Measurements from ENCODE around the gene TARBP1. TPM values are rescaled to one million over a fixed set of nuclear protein-coding genes. Genes with fewer than 3 reads are reported as not detected.

Gene TARBP1
- total and polyA plus RNA-seq, 2 of the 13 experiments (the other 11 are each of a cell fraction or from before 2014, with no cell fraction given): 37.7 to 67.0 TPM

DNA sequence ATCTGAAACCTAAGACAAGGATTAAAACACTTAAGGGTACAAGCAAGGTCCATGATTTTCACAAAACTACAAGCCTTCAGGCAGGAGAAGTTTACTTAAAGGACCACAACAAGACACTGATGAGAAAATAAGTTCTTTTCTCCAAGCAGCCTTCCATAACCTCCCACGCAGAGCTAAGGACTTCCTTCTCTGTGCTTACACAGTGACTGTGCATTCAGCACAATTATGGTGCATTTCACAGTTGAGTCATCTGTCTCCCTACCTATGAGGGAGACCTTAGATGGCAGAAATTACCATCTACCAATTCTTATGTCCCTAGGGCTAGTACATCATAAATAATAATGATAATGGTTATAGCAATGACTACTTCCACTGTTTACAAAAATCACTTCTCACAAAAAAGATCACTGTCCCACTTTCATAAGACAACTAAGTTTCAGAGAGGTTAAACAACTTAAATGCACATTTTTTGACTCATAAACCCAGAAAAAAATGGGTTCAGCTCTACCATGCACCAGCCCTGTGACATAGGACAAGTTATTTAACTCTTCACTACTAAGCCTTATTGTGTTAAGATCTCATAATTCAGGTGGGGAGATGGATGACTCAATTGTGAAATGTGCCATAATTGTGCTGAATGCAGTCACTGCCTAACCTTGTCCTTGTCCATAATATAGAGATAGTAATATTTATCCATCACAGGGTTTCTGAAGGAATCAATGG is 45.3 kb downstream of the TARBP1 start:
- H3K4me1 ChIP-seq (ENCODE audit: insufficient read depth, low read length): peaks cover 11% of the 10 kb centered on the region; the same call in 1 of the 2 replicates
- H2AFZ ChIP-seq (ENCODE audit: low read length): no peak overlapping the region
- no peaks in the 10 kb centered on the region for H3K27me3 ChIP-seq (ENCODE audit: control insufficient read depth in 1 of 2, insufficient read depth in 2 of 2, low read length in 2 of 2)
- H3K36me3 ChIP-seq (replicated peaks in 1 of 2; ENCODE audit: control insufficient read depth in 1 of 2, insufficient read depth in 2 of 2, low read length in 2 of 2): peaks cover 10 to 67% of the 10 kb centered on the region in 2 experiments
- FAIRE-seq: no peak
- intact Hi-C loops (cut with micrococcal nuclease; ENCODE audit: unreplicated experiment): no loop called here
- H3K9ac ChIP-seq (ENCODE audit: insufficient read depth, low read depth, low read length): no peak overlapping the region
- no peaks in the 10 kb centered on the region for H3K9me3 ChIP-seq (ENCODE audit: low read length)
- H4K20me1 ChIP-seq (ENCODE audit: insufficient read depth, low read length): no peaks in the 10 kb centered on the region
- H3K4me2 ChIP-seq (ENCODE audit: low read depth, low read length): no peak overlapping the region
- in situ Hi-C loops (cut with HindIII; ENCODE audit: extremely low pct_ligation_motif_present, low pct_unique_long_range_greater_than_20kb): no loop called here
- no peak for ATAC-seq
- DNase-seq (ENCODE audit: low spot score): no peak
- 100% methylated on average over 1 of the region's 1 CpG for WGBS (ENCODE audit: low lambda C conversion rate)
- ChIA-PET CTCF (ENCODE audit: low intra/inter-chr PET ratio, low total read pairs) (no interaction called here), POLR2A (no interaction called here)
- H3K27ac ChIP-seq (ENCODE audit: extremely low read length, insufficient read depth, low read length): no peak overlapping the region
- no TSS peak for BruUV-seq (replicated peaks)
- no peaks in the 10 kb centered on the region for H3K79me2 ChIP-seq (ENCODE audit: insufficient read depth, low read length)
- no peak overlapping the region for H3K4me3 ChIP-seq (replicated peaks in 1 of 3; ENCODE audit: insufficient read depth in 1 of 3, low read depth in 2 of 3, low read length in 3 of 3)
- TF ChIP-seq ZNF333 (CRISPR knock-in tag; IDR thresholded peaks at IDR 0.05; ENCODE audit: borderline replicate concordance) (no peak), SRSF4 (IDR thresholded peaks at IDR 0.05; ENCODE audit: low read depth, low read length, poor library complexity, severe bottlenecking) (no peak), HNRNPK (IDR thresholded peaks at IDR 0.05; ENCODE audit: low read depth, low read length, poor library complexity, severe bottlenecking) (no peak), ZNF564 (CRISPR knock-in tag; IDR thresholded peaks at IDR 0.05) (no peak), ZNF7 (CRISPR knock-in tag; IDR thresholded peaks at IDR 0.05) (no peak), MLLT10 (CRISPR knock-in tag; IDR thresholded peaks at IDR 0.05) (no peak), ZNF256 (CRISPR knock-in tag; conservative IDR thresholded peaks at IDR 0.05) (no peak), ARID2 (CRISPR knock-in tag; IDR thresholded peaks at IDR 0.05; ENCODE audit: borderline replicate concordance) (no peak), POLR2G (IDR thresholded peaks at IDR 0.05; ENCODE audit: low read depth, low read length) (no peak), AGO1 (IDR thresholded peaks at IDR 0.05; ENCODE audit: low read depth, low read length, poor library complexity, severe bottlenecking) (no peak), AHR (CRISPR knock-in tag; IDR thresholded peaks at IDR 0.05) (no peak), ZNF362 (CRISPR knock-in tag; IDR thresholded peaks at IDR 0.05; ENCODE audit: borderline replicate concordance) (no peak), TBP (CRISPR knock-in tag; IDR thresholded peaks at IDR 0.05) (no peak), NFIB (CRISPR knock-in tag; IDR thresholded peaks at IDR 0.05; ENCODE audit: borderline replicate concordance) (no peak), ZNF326 (CRISPR knock-in tag; IDR thresholded peaks at IDR 0.05; ENCODE audit: borderline replicate concordance) (no peak), ZC3H4 (CRISPR knock-in tag; IDR thresholded peaks at IDR 0.05; ENCODE audit: borderline replicate concordance) (no peak), ZNF841 (CRISPR knock-in tag; IDR thresholded peaks at IDR 0.05; ENCODE audit: borderline replicate concordance) (no peak)
- TF ChIP-seq, protein P1, sequence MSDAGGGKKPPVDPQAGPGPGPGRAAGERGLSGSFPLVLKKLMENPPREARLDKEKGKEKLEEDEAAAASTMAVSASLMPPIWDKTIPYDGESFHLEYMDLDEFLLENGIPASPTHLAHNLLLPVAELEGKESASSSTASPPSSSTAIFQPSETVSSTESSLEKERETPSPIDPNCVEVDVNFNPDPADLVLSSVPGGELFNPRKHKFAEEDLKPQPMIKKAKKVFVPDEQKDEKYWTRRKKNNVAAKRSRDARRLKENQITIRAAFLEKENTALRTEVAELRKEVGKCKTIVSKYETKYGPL (CRISPR knock-in tag; IDR thresholded peaks at IDR 0.05): no peak
- TF ChIP-seq, protein P2, sequence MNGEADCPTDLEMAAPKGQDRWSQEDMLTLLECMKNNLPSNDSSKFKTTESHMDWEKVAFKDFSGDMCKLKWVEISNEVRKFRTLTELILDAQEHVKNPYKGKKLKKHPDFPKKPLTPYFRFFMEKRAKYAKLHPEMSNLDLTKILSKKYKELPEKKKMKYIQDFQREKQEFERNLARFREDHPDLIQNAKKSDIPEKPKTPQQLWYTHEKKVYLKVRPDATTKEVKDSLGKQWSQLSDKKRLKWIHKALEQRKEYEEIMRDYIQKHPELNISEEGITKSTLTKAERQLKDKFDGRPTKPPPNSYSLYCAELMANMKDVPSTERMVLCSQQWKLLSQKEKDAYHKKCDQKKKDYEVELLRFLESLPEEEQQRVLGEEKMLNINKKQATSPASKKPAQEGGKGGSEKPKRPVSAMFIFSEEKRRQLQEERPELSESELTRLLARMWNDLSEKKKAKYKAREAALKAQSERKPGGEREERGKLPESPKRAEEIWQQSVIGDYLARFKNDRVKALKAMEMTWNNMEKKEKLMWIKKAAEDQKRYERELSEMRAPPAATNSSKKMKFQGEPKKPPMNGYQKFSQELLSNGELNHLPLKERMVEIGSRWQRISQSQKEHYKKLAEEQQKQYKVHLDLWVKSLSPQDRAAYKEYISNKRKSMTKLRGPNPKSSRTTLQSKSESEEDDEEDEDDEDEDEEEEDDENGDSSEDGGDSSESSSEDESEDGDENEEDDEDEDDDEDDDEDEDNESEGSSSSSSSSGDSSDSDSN (CRISPR knock-in tag; IDR thresholded peaks at IDR 0.05): no peak
